HCT116 (cell line): Measurements from ENCODE around the gene AIF1. TPM values are rescaled to one million over a fixed set of nuclear protein-coding genes. Genes with fewer than 3 reads are reported as not detected.

ENCODE experiments used
- ATAC-seq: fragments of 200-7000 bp; cut with Tn5 transposase; 2 replicates; pipeline ENCODE4 v1.9.1; 2020; ENCODE audit warnings: mild to moderate bottlenecking, moderate library complexity
- BruUV-seq: library from RNA; stranded (reverse); fragments of 400-500 nt; replicated peaks from 2 replicates; lab custom pipeline; 2021; lab: Mats Ljungman, UMichigan
- CTCF ChIA-PET: fragments of 300-600 bp; sonication (Branson Sonifier 250); formaldehyde crosslinking; loops from one replicate; lab custom pipeline; 2021; ENCODE audit warnings: antibody characterized with exemption; lab: Charles Lee
- POLR2A ChIA-PET: fragments of 300-600, 350-600 bp; sonication (Branson Sonifier 250); formaldehyde crosslinking; loops from one replicate; lab custom pipeline; 2021; ENCODE audit warnings: antibody characterized with exemption; lab: Charles Lee
- RAD21 ChIA-PET, 2 experiments: fragments of 300-600 bp; sonication (Branson Sonifier 250); formaldehyde crosslinking; loops; one replicate each; lab custom pipeline; 2023; ENCODE audit warnings: low total read pairs in 2 of 2; ENCODE audit not compliant: uncharacterized antibody in 2 of 2, unreplicated experiment in 2 of 2, low non-redundant PET in 1 of 2; lab: Charles Lee
- DNase-seq: peaks from one replicate; pipeline ENCODE4 v3.0.0-alpha.2; 2010; ENCODE audit warnings: low read depth, low spot score
- H2AFZ ChIP-seq: fragments of 200-600 bp; shearing (Covaris generic), sonication (generic); 2 replicates; pipeline ENCODE4 v1.6.1; 2017; ENCODE audit warnings: low read depth, mixed run types, mixed read lengths, antibody characterized with exemption, low read length; ENCODE audit not compliant: poor library complexity, severe bottlenecking
- H3K27ac ChIP-seq: 2 replicates; pipeline ENCODE4 v1.5.1; 2012; ENCODE audit warnings: low read depth, low read length
- H3K27me3 ChIP-seq: fragments of 200-600 bp; sonication (generic); 2 replicates; pipeline ENCODE4 v1.6.1; 2016; ENCODE audit warnings: mixed run types, low read length, mixed read lengths; ENCODE audit not compliant: insufficient read depth
- H3K36me3 ChIP-seq, 2 experiments: fragments of 200-500 bp in 1 of 2; fragments of 200-600 bp in 1 of 2; sonication (Bioruptor generic) in 1 of 2; sonication (generic) in 1 of 2; 2 replicates each; pipeline versions ENCODE4 v1.5.1 to v1.6.1; 2014 to 2016; ENCODE audit warnings: low read length in 2 of 2, inconsistent platforms in 1 of 2, mixed read lengths in 1 of 2, mixed run types in 1 of 2; ENCODE audit not compliant: insufficient read depth in 2 of 2, control insufficient read depth in 1 of 2
- H3K4me1 ChIP-seq, 2 experiments: fragments of 200-600 bp in 1 of 2; sonication (generic) in 1 of 2; 2 replicates each; pipeline versions ENCODE4 v1.5.1 to v1.6.1; 2012 to 2017; ENCODE audit warnings: low read length in 2 of 2, inconsistent platforms in 1 of 2, mild to moderate bottlenecking in 1 of 2, mixed read lengths in 1 of 2, mixed run types in 1 of 2, moderate library complexity in 1 of 2; ENCODE audit not compliant: insufficient read depth in 2 of 2, control insufficient read depth in 1 of 2
- H3K4me2 ChIP-seq: fragments of 200-600 bp; sonication (generic); 2 replicates; pipeline ENCODE4 v1.6.1; 2017; ENCODE audit warnings: mixed run types, low read length, mixed read lengths
- H3K4me3 ChIP-seq, 2 experiments: fragments of 200-600 bp in 1 of 2; sonication (generic) in 1 of 2; replicated peaks in 1 of 2; 2 replicates each; pipeline ENCODE4 v1.5.1; 2011 to 2016; ENCODE audit warnings: low read length in 2 of 2, control low read depth in 1 of 2, low read depth in 1 of 2, mild to moderate bottlenecking in 1 of 2, mixed read lengths in 1 of 2, mixed run types in 1 of 2
- H3K79me2 ChIP-seq: fragments of 200-600 bp; sonication (generic); 2 replicates; pipeline ENCODE4 v1.6.1; 2017; ENCODE audit warnings: mild to moderate bottlenecking, mixed run types, low read length, moderate library complexity, mixed read lengths; ENCODE audit not compliant: insufficient read depth
- H3K9ac ChIP-seq: fragments of 200-600 bp; sonication (generic); 2 replicates; pipeline ENCODE4 v1.6.1; 2016; ENCODE audit warnings: low read length, mixed read lengths
- H3K9me2 ChIP-seq: fragments of 200-600 bp; sonication (generic), shearing (Covaris generic); 2 replicates; pipeline ENCODE4 v1.6.1; 2017; ENCODE audit warnings: mixed run types, mild to moderate bottlenecking, moderate library complexity; ENCODE audit not compliant: insufficient read depth
- H3K9me3 ChIP-seq, 2 experiments: fragments of 200-500 bp in 1 of 2; fragments of 200-600 bp in 1 of 2; sonication (Bioruptor generic) in 1 of 2; sonication (generic) in 1 of 2; 2 replicates each; pipeline ENCODE4 v1.6.1; 2014 to 2017; ENCODE audit warnings: low read length in 2 of 2, mixed read lengths in 2 of 2, inconsistent platforms in 1 of 2, low read depth in 1 of 2, mild to moderate bottlenecking in 1 of 2, mixed run types in 1 of 2, moderate library complexity in 1 of 2; ENCODE audit not compliant: control insufficient read depth in 1 of 2, insufficient read depth in 1 of 2
- H4K20me1 ChIP-seq: fragments of 200-600 bp; sonication (generic), shearing (Covaris generic); 2 replicates; pipeline ENCODE4 v1.6.1; 2017; ENCODE audit warnings: mixed run types, mild to moderate bottlenecking, moderate library complexity; ENCODE audit not compliant: insufficient read depth
- ATF3 ChIP-seq: IDR thresholded peaks from 2 replicates; pipeline ENCODE4 v1.6.1; 2012
- CEBPB ChIP-seq: IDR thresholded peaks from 2 replicates; pipeline ENCODE4 v1.6.1; 2012; ENCODE audit warnings: low read depth
- EGR1 ChIP-seq: IDR thresholded peaks from 2 replicates; pipeline ENCODE4 v1.6.1; 2012; ENCODE audit warnings: low read depth
- ELF1 ChIP-seq: IDR thresholded peaks from 2 replicates; pipeline ENCODE4 v1.6.1; 2012; ENCODE audit warnings: low read depth, borderline replicate concordance
- EZH2 ChIP-seq: fragments of 200-600 bp; sonication (generic); IDR thresholded peaks from 2 replicates; pipeline ENCODE4 v1.6.1; 2017; ENCODE audit warnings: antibody characterized with exemption, mixed run types
- EZH2phosphoT487 ChIP-seq: fragments of 200-600 bp; IDR thresholded peaks from 2 replicates; pipeline ENCODE4 v1.6.1; 2018; ENCODE audit warnings: antibody characterized with exemption, borderline replicate concordance
- FOSL1 ChIP-seq: IDR thresholded peaks from 2 replicates; pipeline ENCODE4 v1.6.1; 2012; ENCODE audit warnings: low read depth
- MAX ChIP-seq: IDR thresholded peaks from 2 replicates; pipeline ENCODE4 v1.6.1; 2012
- POLR2A ChIP-seq: IDR thresholded peaks from 2 replicates; pipeline ENCODE4 v1.7.0; 2011; ENCODE audit warnings: borderline replicate concordance; ENCODE audit not compliant: insufficient read depth, insufficient read length; ENCODE audit errors: extremely low read depth
- RAD21 ChIP-seq: IDR thresholded peaks from 2 replicates; pipeline ENCODE4 v1.6.1; 2012; ENCODE audit warnings: low read depth, mild to moderate bottlenecking
- SIN3A ChIP-seq: IDR thresholded peaks from 2 replicates; pipeline ENCODE4 v1.6.1; 2012; ENCODE audit warnings: low read depth
- SRF ChIP-seq: IDR thresholded peaks from 2 replicates; pipeline ENCODE4 v1.6.1; 2012; ENCODE audit warnings: low read depth
- TCF7L2 ChIP-seq: IDR thresholded peaks from 2 replicates; pipeline ENCODE4 v1.7.0; 2011; ENCODE audit warnings: borderline replicate concordance, inconsistent platforms; ENCODE audit not compliant: insufficient read depth, insufficient read length; ENCODE audit errors: extremely low read depth
- YY1 ChIP-seq: IDR thresholded peaks from 2 replicates; pipeline ENCODE4 v1.6.1; 2011; ENCODE audit warnings: low read length, low read depth, moderate library complexity, mild to moderate bottlenecking; ENCODE audit not compliant: insufficient replicate concordance; ENCODE audit errors: extremely low read depth
- ZBTB33 ChIP-seq: IDR thresholded peaks from 2 replicates; pipeline ENCODE4 v1.6.1; 2011; ENCODE audit warnings: mild to moderate bottlenecking, low read length, moderate library complexity; ENCODE audit not compliant: insufficient replicate concordance; ENCODE audit errors: extremely low read depth
- ZNF274 ChIP-seq: fragments of 200-500 bp; sonication (Bioruptor generic); IDR thresholded peaks from 2 replicates; pipeline ENCODE4 v1.6.1; 2014; ENCODE audit warnings: mild to moderate bottlenecking, low read depth, low read length, inconsistent platforms
- intact Hi-C: fragments of 100-400 bp; cut with micrococcal nuclease; formaldehyde crosslinking; loops from 2 replicates; pipeline ENCODE4 v1.10.0; 2022
- total RNA-seq: library from RNA; stranded (reverse); gene quantifications from one replicate; pipeline ENCODE4 v1.2.1, GENCODE V29; 2021; ENCODE audit not compliant: unreplicated experiment

The AIF1 gene
- total RNA-seq, 1 experiment from 2014 or later = not detected

GRCh38 chr6:31658983-31659648 is 44.1 kb downstream of the AIF1 start:
- peak overlapping the region; percentile 25 for H3K27ac ChIP-seq
- POLR2A ChIA-PET = interaction anchor here (1.2 kb wide), 1 partner anchor 81 kb away, joined by 3 read pairs; the partner anchor contains the start of gene MSH5
- no peaks in the 10 kb centered on the region for H3K9me3 ChIP-seq
- peaks cover 17 to 41% of the 10 kb centered on the region in 2 experiments; a peak in 3 of 4 replicates for H3K4me1 ChIP-seq
- H3K79me2 ChIP-seq = peaks cover 39% of the 10 kb centered on the region
- TF ChIP-seq YY1 = no peak
- no peak for TF ChIP-seq ELF1
- TF ChIP-seq RAD21 = no peak
- no peak for TF ChIP-seq EZH2phosphoT487
- no peak for TF ChIP-seq ZNF274
- H2AFZ ChIP-seq = no peak overlapping the region
- ATAC-seq (no peak), DNase-seq (no peak)
- peak overlapping the region; percentile 79 to 87 for H3K4me3 ChIP-seq
- no TSS peak for BruUV-seq
- H3K27me3 ChIP-seq = no peaks in the 10 kb centered on the region
- RAD21 ChIA-PET = no interaction called here
- CTCF ChIA-PET = no interaction called here
- no peaks in the 10 kb centered on the region for H4K20me1 ChIP-seq
- no peaks in the 10 kb centered on the region for H3K9me2 ChIP-seq
- H3K4me2 ChIP-seq = peak overlapping the region; percentile 94
- H3K36me3 ChIP-seq = peaks cover 5 to 15% of the 10 kb centered on the region in 2 experiments; a peak in 3 of 4 replicates
- intact Hi-C loops = no loop called here
- H3K9ac ChIP-seq = peak overlapping the region; percentile 88; the same call in 1 of the 2 replicates

- H3K9me3 ChIP-seq = no peaks in the 10 kb centered on the region
- TF ChIP-seq RAD21 (no peak), ATF3 (no peak), CEBPB (no peak), EGR1 (no peak), SIN3A (no peak), ZBTB33 (no peak), EZH2 (no peak), SRF (no peak), TCF7L2 (no peak), FOSL1 (no peak), ZNF274 (no peak), POLR2A (no peak), MAX (no peak)
Observed at GRCh38 chr6:31659649-31660380, 44.8 kb downstream of the AIF1 start.

More at GRCh38 chr6:31659649-31660380, 44.8 kb downstream of the AIF1 start:
- ATAC-seq (peak; percentile 2; the same call in 1 of the 2 replicates), DNase-seq (no peak)
- Histone ChIP-seq H3K4me3 (peak overlapping the region; percentile 79 to 87), H3K4me2 (peak overlapping the region; percentile 94), H3K36me3 (peaks cover 5 to 17% of the 10 kb centered on the region in 2 experiments; a peak in 3 of 4 replicates), H3K27ac (peak overlapping the region; percentile 69), H3K9ac (peak overlapping the region; percentile 88), H2AFZ (no peak overlapping the region), H4K20me1 (no peaks in the 10 kb centered on the region), H3K9me2 (no peaks in the 10 kb centered on the region), H3K4me1 (peaks cover 18 to 45% of the 10 kb centered on the region in 2 experiments; a peak in 3 of 4 replicates), H3K27me3 (no peaks in the 10 kb centered on the region), H3K79me2 (peaks cover 39% of the 10 kb centered on the region)
- ChIA-PET POLR2A (interaction anchor here (0.7 to 2.0 kb wide), 6 partner anchors 8 to 118 kb away, joined by 3 to 15 read pairs (median 4); partner anchors contain the start of genes BAG6, LY6G5B, MSH5 and PRRC2A), RAD21 (no interaction called here), CTCF (no interaction called here)
- no TSS peak for BruUV-seq
- intact Hi-C loops = loop anchor here (5.0 kb wide), 1 partner anchor 258 kb away; the partner anchor contains the start of gene MICA
